Hematopoietic multipotent progenitor cell treated with erythropoietin and hydrocortisone succinate and interleukin-3 and kit ligand, for 4 days (in vitro differentiated cells): ENCODE results near the gene SND1.

Experiments used
- DNase-seq: peaks from one replicate; pipeline ENCODE4 v3.0.0-alpha.2; 2015

The SND1 gene

DNA sequence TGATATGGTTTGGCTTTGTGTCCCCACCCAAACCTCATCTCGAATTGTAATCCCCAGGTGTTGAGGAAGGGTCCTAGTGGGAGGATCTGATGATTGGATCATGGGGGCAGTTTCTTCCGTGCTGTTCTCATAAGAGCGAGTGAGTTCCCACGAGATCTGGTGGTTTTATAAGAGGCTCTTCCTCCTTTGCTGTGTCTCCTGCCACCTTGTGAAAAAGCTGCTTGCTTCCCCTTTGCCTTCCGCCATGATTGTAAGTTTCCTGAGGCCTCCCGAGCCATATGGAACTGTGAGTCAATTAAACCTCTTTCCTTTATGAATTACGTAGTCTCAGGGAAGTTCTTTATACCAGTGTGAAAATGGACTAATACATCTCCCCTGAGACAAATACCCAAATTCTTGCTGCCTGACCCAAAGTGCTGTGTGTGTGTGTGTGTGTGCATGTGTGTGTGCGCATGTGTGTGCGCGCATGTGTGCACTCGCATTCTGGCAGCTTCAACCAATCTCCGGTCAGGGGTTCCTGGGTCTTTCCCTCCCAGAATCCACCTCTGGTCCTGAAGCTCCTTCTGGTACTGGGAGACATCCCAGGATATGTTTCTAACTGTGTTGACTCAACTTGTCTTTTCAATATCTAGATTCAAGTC lies 477.4 kb downstream of the SND1 start:
- no peak for DNase-seq

DNA sequence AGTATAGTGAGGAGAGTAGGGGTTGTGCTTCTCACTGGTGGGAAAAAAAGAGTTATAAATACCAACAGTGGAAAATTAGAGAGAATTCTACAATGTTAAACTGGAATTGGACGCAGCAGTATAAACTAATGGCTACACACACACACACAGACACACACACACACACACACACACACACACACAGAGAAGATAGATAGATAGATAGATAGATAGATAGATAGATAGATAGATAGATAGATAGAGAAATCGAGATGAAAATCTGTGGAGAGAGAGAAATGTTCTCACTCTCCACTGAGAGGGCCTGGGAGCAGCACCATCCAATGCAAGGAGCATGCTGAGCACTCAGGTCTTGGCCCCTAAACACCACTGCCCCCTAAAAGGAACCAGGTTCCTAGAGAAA lies 479.1 kb downstream of the SND1 start:
- DNase-seq: no peak

DNA sequence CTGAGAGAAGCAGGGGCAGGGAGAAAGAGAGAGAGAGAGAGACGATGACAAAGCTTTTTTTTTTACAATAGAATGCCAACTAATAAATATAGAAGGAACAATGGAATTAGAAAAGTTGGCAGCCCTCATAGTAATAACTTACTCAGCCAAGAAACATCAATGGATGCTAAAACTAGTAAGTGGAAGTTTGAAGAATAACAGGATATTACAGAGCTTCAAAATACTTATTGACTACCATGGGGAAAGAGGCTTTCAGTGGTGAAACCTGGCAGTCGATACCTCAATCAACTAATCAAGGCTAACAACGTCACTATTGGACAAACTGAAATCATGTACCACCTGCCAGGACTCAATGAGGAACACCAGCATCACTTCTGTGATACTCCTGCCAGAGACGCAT lies 479.7 kb downstream of the SND1 start:
- no peak for DNase-seq

DNA sequence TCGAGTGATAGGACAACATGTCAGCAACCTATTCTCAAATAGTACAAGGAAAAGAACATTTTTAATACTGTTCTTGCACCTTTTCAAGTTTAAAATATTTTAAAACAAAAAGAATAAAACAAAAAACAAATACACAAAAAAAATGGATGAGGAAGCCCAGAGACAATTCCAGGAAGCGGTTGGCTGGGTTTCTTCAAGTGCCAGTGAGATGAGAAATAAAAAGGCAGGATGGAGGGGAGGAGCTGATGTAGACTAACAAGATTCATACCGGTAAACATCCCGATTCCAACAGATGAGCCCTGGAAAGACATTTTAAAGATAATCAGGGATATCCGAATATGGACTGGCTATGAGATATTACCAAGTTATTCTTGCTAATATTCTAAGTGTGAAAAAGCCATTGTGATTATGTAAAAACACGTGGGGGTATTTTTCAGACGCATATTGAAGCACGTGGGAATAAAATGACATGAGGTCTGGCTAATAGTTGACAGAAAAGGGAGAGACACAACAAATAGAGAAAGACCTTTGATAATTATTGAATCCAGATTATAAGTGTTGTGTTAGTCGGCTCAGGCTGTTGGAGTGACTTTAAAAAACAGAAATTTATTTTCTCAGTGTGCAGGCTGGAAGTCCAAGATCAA lies 480.6 kb downstream of the SND1 start:
- no peak for DNase-seq

DNA sequence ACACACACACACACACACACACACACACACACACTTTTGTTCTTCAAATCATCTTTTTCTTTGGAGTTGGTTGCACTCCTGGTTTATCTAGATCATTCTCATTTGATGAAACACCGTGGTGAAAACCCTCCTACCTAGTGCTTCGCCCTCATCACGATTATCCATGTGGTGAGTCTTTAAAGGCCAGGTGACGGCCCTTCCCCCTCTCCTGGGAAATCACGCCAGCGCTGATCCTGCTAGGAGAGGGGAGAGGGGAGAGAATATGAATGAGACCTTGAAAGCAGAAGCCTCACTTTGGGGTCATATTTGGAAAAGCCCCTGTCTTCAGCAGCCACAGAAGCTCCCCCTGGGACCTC lies 483.1 kb downstream of the SND1 start:
- no peak for DNase-seq

DNA sequence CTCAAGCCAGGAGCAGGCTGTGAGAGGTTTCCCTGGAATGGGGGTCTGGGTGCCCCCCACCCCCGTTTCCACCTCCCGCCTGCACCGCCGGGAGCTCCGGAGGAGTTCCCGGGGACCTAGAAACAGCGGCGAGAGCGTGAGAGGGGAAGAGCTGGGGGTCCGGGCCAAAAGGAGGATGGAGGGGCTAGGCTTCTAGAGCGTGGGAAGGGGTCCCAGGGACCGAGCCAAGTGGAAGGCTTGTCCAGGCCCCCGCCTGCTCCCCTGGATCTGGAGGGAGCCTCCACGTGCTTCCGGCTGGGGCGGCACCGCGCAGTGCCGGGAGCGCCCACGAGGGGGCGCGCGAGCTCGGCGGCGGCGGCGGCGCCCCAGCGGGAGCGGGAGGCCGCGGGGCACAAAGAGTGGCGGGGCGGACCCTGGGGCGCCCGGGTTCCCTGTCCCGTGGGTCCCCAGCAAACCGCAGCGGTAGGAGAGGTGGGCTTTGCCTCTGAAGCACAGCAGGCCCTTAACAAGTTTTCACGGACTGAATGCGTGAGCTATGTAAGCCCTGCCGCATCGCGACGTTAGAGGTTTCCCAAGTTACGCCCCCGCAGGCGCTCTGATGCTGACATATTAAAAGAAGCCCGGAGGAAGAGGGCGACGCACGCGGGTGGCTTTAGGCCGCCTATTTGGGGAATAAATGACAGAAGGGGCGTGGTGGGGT lies 483.7 kb downstream of the SND1 start:
- peak; percentile 72 for DNase-seq

GRCh38 chr7:128136215-128136597 lies 484.2 kb downstream of the SND1 start:
- DNase-seq: no peak

- DNase-seq: peak; percentile 30
Observed at GRCh38 chr7:128137181-128137580, 485.2 kb downstream of the SND1 start.

DNA sequence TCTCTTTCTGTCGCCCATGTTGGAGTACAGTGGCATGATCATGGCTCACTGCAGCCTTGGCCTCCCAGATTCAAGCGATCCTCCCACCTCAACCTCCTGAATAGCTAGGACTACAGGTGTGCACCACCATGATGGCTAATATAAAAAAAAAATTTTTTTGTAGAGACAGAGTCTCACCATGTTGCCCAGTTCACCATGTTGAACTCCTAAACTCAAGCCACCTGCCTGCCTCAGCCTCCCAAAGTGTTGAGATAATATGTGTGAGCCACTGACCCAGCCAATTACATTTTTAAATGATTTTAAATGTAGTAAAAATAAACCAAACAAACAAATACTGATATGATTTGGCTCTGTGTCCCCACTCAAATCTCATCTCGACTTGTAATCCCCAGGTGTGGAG lies 487.4 kb downstream of the SND1 start:
- no peak for DNase-seq

GRCh38 chr7:128141683-128142195 lies 489.7 kb downstream of the SND1 start:
- DNase-seq: no peak
